DLD1 (cell line): ENCODE results near the gene UNC5C.

Experiments used
- in situ Hi-C: cut with HindIII; loops from 2 replicates; pipeline ENCODE4 v1.10.0; 2017; ENCODE audit warnings: low sequenced_read_pairs

Gene UNC5C

GRCh38 chr4:95231681-95232080, 317.1 kb downstream of the UNC5C start:
- in situ Hi-C loops, result no loop called here

DNA sequence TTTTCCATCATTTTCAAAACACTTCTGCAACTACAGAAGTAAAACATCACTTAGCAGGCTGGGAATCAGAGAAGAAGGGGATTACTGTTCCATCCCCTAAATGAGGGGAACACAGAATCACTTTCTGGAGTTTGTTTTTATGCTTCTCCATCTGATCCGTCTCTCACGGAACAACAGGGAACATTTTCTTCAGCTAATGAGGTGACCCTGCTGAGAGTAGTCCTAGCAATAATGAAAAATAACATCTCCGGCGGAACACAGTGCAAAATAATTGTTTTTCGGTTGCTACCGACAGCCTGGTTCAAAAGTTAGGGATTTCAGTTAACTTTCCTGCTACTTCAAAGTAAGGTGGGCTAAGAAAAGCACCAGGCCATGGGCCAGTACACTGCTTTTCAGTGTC, 322.9 kb downstream of the UNC5C start:
- in situ Hi-C loops, result no loop called here

DNA sequence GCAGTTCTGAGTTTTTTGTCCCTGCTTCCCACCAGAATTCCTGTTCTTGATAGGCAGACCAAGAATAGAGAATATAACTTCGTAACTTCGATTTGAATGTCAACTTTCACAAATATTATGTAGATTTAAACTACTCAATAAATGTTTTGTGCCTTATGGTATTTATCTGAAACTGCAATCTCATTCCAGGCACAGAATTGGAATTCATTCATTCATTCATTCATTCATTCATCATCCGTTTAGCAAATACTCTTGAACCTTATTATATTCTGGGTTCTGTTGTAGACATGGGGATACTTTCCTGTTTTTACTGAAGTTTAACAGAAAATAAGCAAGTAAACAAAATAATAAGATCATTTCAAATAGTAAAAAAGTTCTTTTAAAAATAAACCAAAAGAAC, 324.4 kb downstream of the UNC5C start:
- in situ Hi-C loops, result no loop called here

DNA sequence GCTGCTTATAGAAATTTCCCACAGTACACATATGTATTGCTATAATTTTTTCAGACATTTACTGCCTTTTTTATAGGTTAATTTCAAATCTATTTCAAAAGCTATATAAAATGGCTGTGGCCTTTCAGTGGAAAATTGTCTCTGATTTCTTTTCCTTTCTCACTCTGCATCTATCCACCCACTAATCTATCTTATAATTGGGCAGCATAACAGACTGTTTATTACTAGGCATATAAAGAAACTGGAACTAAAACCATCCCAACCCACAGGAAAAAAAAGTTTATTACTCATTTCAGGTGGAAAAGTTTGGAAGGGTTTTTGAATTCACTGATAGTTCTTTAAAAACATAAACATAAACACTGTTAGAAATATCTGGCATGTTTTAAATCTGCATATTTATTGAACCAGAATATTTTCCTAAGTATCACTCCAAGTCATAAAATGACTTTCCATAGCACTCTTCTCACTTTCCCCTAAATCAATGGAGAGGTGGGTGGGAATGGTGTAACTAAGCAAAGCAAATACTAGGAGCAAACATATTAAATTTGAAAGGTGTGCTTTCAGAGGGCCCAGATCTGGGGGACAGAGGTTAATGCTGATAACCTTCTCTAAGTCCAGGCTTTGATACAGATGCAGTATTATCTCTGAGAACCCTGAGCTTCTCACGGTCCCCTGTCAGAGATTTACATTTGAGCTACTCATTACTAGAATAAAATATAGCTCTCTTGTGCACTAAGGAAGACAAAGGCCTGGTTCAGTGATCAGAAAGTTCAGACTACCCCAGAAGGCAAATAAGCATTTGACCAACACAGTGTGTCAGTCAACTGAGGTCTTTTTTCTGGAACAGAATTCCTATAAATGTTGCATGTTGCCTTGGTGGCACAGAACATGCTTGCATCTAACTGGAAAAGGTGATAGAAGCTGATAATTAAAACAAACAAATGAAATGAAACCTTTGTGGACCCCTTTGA, 328.3 kb downstream of the UNC5C start:
- in situ Hi-C loops, result no loop called here

- in situ Hi-C loops, result no loop called here
Observed at GRCh38 chr4:95219109-95219508, 329.7 kb downstream of the UNC5C start.

GRCh38 chr4:95217197-95217596, 331.6 kb downstream of the UNC5C start:
- in situ Hi-C loops, result no loop called here

DNA sequence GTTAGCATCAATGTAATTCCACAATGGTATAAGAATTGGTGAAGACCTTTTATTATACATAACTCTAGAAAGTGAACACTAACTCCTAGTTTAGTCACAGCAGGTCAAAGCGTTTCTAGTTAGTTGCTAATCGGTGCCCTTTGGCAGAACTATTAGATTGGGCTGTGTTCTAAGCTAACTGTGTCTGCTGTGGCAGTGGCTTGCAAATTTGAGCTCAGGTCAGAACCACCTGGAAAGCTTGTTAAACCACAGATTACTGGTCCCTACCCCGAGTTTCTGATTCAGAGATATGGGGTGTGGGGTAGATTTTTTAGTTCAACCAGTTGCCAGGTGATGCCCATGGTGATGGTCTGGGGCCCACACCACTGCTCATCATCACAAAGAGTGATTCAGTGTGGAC, 332.1 kb downstream of the UNC5C start:
- in situ Hi-C loops, result no loop called here

- in situ Hi-C loops, result no loop called here
Observed at GRCh38 chr4:95215991-95216605, 332.7 kb downstream of the UNC5C start.

DNA sequence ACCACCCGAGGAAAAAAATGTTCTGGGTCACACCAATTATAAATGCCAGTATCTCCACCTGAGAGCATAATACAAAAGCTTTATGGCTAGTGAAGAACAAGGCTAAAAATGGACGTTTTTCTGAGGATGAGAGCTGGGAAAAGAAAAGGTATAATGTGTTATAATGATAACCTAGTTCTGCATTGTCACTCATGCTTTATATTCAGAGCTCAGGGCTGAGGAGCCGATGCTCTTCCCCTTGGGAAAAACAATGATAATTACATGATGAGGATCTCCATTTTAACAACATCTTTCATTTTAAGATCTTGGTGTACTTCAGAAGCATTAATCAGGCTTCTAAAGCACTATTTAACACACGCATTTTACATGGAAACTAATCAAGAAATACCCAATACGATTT, 333.7 kb downstream of the UNC5C start:
- in situ Hi-C loops, result no loop called here

DNA sequence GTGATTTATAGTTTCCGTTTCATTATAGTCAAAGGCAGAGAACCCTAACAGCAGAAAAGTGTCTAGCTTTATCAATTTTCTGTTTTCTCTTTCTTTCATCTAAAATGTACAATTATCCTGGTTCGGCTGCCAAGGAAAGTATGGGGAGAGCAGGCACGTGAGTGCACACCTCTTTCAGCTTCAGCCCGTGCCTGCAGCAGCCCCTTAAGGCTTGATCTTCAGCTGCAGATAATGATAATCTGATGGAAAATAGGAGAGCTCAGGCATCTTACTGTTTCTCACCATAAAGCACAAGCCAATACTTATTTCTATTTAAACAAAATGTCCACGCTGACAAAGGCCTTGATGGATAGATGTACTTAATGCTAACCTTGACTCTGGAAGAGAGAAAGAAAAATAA, 334.4 kb downstream of the UNC5C start:
- in situ Hi-C loops, result no loop called here

GRCh38 chr4:95213366-95213765, 335.4 kb downstream of the UNC5C start:
- in situ Hi-C loops, result no loop called here

DNA sequence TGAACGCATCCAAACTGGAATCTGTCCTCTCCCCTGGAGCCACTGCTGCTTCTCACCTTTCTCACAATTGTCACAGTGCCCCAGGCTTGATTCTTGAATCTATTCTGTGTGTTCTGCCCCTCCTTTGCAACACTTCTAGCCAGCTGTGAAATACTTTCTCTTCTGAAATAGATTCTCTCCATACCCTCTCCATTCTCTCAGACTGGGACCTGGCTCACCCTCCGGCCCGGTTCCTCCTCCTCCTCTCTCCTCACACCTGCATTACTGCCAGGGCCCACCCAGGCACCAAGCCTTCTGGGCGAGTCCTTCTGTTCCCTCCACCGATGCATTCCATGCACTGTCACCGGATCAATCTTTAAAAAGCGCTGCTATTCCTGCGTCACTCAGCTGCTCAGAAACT, 336.1 kb downstream of the UNC5C start:
- in situ Hi-C loops, result no loop called here

- in situ Hi-C loops, result no loop called here
Observed at GRCh38 chr4:95209927-95210326, 338.8 kb downstream of the UNC5C start.

- in situ Hi-C loops, result no loop called here
Observed at GRCh38 chr4:95204873-95205272, 343.9 kb downstream of the UNC5C start.

GRCh38 chr4:95204267-95204844, 344.4 kb downstream of the UNC5C start:
- in situ Hi-C loops, result no loop called here

DNA sequence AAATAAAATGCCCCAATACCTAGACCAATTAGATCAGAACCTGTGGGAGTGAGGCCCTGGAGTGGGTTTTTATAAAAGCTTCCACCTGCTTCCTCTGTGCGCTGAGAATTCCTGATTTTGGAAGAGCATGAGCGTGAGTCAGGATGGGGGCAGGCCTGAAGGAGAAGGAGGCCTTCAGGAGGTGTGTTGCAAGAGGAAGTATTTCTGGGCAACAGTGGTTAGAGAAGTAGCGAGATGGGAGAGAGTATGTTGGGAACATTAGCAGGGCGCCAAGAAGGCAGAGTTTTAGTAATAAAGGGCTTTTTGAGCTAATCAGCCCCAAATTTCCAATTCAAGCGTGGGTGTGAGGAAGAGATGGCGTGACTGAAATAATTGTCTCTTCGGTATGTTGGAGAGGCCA, 349.8 kb downstream of the UNC5C start:
- in situ Hi-C loops, result loop anchor here (5.0 kb wide), 1 partner anchor 103 kb away; no protein-coding TSS in a partner anchor

GRCh38 chr4:95197353-95197752, 351.4 kb downstream of the UNC5C start:
- in situ Hi-C loops, result loop anchor here (5.0 kb wide), 1 partner anchor 105 kb away; no protein-coding TSS in a partner anchor

GRCh38 chr4:95193391-95194224, 355.2 kb downstream of the UNC5C start:
- in situ Hi-C loops, result no loop called here

DNA sequence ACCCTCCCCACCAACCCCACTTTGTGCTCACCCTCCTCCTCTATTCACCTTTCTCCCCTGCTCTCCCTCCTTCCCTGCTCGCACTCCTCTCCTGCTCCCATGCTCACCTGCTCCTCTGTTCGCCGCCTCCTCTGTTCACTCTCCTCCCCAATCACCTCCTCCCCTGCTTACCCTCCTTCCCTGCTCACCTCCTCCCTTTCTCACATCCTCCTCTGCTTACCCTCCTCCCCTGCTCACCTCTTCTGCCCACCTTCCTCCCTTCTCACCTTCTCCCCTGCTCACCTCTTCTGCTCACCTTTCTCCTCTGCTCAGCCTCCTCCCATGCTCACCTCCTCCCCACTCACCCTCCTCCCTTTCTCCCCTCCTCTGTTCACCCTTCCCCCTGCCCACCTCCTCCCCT, 357.2 kb downstream of the UNC5C start:
- in situ Hi-C loops, result no loop called here

DNA sequence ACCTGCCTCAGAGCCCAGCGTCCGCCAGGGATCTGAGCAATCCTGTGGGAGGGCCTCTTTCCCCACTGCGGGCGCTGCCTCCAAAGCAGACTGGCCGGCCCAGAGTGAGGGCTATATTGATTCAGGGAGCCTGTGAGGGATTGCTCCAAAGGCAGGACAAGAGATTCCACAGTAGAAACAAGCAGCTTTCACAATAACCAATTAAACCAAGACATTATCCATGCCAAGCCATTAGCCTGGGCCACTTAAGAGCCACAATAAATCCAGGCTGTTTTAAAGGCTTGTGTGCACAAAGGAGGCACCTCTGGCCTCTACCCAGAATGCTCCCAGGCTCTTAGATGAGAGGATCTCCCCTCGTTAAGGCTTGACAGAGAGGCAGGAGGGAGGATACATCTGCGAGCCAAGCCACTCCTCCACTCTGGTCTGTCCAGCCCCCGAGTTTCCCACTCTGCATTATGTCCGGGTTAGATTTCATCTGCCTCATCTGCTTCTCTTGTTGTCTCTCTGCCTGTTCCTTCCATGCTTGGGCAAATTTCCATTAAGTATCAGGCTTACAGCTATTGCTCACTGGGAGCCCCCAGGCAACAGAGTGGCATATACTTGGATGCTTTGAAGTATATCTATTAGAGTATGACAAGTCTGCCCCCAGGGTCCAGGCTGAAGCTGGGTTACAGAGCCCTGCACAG, 357.9 kb downstream of the UNC5C start:
- in situ Hi-C loops, result no loop called here
